ENCODE data around the gene LILRB3. TPM values are rescaled to one million over a fixed set of nuclear protein-coding genes. Genes with fewer than 3 reads are reported as not detected.
"Not testable (repeated sequence)": the region's sequence is repeated elsewhere in the genome, so short reads cannot be mapped to it uniquely, and the experiment has no call there.

The LILRB3 gene
- polyA plus RNA-seq, 1 experiment = not detected

DNA sequence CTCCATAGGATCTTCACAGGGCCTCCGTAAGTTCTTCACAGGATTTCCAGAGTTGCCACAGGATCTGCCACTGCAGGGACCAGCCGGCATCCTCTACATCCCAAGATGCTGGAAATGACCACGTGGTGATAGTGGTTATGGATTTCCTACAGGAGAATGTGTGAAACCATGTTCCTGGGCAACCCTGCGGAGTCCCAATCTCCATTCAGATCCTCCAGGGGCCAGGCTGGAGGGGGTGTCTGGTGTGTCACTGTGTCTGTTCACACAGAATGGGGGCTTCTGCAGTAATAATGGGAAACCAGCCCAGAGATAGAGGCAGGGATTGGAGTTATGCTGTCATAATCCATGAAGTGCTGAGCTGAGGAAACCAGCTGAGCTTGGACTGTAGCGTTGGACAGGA lies 11.1 kb upstream of the LILRB3 start:
- Histone ChIP-seq H3K4me3 (ENCODE audit: low read depth, low read length) (no peak overlapping the region), H3K27me3 (ENCODE audit: control insufficient read depth, insufficient read depth, low read length) (no peaks in the 10 kb centered on the region; the same call in none of the 2 replicates), H3K36me3 (ENCODE audit: control insufficient read depth, insufficient read depth, low read length) (no peaks in the 10 kb centered on the region)
- ChIA-PET POLR2A (no interaction called here), CTCF (interaction anchor here (0.6 to 1.0 kb wide), 2 partner anchors 43 to 244 kb away, joined by 3 read pairs; partner anchors contain the start of gene TSEN34)
- DNase-seq (ENCODE audit: low read depth) = no peak
- TF ChIP-seq, protein P1, sequence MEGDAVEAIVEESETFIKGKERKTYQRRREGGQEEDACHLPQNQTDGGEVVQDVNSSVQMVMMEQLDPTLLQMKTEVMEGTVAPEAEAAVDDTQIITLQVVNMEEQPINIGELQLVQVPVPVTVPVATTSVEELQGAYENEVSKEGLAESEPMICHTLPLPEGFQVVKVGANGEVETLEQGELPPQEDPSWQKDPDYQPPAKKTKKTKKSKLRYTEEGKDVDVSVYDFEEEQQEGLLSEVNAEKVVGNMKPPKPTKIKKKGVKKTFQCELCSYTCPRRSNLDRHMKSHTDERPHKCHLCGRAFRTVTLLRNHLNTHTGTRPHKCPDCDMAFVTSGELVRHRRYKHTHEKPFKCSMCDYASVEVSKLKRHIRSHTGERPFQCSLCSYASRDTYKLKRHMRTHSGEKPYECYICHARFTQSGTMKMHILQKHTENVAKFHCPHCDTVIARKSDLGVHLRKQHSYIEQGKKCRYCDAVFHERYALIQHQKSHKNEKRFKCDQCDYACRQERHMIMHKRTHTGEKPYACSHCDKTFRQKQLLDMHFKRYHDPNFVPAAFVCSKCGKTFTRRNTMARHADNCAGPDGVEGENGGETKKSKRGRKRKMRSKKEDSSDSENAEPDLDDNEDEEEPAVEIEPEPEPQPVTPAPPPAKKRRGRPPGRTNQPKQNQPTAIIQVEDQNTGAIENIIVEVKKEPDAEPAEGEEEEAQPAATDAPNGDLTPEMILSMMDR (IDR thresholded peaks at IDR 0.05; ENCODE audit: insufficient read depth, low read depth, low read length) = no peak

DNA sequence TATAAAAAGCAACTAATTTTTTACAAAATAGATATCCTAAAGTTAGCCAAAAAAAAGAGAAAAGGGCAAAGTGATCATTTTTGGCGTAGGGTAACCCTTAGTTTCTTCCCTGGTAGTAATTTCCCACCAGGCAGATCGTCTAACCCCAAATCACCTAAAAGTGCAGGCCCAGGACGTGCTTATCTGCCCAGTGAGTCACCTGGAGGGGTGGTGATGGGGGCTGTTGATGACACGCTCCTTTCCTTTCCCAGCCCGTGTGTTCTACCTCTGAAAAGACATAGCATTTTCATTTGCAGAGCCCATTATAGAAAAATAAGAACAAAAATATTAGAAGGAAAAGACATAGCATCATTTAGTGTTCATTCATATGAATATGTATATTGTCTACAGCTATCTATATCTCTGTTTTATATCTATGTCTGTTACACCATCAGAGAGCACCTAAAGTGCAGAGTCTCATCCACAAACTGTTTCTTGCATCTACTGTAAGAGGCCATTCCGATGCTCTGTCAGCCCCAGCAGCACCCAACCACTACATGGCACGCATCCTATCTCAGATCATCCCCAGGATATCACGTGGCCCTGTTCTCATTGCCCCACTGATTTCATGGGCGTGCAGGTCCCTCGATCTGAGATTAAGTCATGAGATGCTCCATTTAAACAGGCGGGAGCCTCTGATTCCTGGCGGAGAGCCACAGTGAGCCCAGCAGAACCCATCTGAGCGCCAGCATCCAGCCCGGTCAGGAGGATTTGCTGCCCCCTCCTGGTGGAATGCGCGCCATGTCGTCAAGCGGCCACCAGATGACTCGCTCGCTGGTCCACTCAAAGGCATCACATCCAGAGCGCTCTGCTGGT lies 8.5 kb upstream of the LILRB3 start:
- peak; percentile 4 for DNase-seq (ENCODE audit: low read depth)
- CTCF ChIA-PET = interaction anchor here (0.7 to 1.9 kb wide), 5 partner anchors 10 to 72 kb away, joined by 3 to 12 read pairs (median 7); no protein-coding TSS in a partner anchor
- no peak overlapping the region for H3K4me3 ChIP-seq (ENCODE audit: low read depth, low read length)

DNA sequence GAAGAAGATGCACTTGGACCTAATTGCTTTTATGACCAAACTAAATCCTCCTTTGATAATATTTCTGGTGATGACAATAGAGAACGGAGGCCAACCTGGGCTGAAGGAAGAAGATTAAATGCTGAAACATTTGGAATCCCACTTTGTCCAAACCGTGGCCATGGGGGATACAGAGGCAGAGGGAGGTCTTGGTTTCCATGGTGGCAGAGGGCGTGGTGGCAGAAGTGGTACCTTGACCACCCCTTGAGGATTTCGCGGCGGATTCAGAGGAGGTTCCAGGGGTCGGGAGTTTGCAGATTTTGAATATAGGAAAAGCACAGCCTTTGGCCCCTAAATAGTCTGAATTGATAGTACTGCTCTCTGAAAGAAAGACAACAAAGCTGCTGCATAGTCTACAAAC lies 7.2 kb upstream of the LILRB3 start:
- Histone ChIP-seq H3K27me3 (ENCODE audit: control insufficient read depth, insufficient read depth, low read length) (no peaks in the 10 kb centered on the region; the same call in none of the 2 replicates), H3K4me3 (ENCODE audit: low read depth, low read length) (no peak overlapping the region), H3K36me3 (ENCODE audit: control insufficient read depth, insufficient read depth, low read length) (no peaks in the 10 kb centered on the region)
- ChIA-PET POLR2A (no interaction called here), CTCF (no interaction called here)
- TF ChIP-seq, protein P1 (IDR thresholded peaks at IDR 0.05; ENCODE audit: insufficient read depth, low read depth, low read length) = no peak
- no peak for DNase-seq (ENCODE audit: low read depth)

More for the DNA sequence above, 8.5 kb upstream of the LILRB3 start:
- POLR2A ChIA-PET = no interaction called here
- Histone ChIP-seq H3K36me3 (ENCODE audit: control insufficient read depth, insufficient read depth, low read length) (no peaks in the 10 kb centered on the region), H3K27me3 (ENCODE audit: control insufficient read depth, insufficient read depth, low read length) (no peaks in the 10 kb centered on the region; the same call in none of the 2 replicates)
- TF ChIP-seq, protein P1 (IDR thresholded peaks at IDR 0.05; ENCODE audit: insufficient read depth, low read depth, low read length) = peak; percentile 95

DNA sequence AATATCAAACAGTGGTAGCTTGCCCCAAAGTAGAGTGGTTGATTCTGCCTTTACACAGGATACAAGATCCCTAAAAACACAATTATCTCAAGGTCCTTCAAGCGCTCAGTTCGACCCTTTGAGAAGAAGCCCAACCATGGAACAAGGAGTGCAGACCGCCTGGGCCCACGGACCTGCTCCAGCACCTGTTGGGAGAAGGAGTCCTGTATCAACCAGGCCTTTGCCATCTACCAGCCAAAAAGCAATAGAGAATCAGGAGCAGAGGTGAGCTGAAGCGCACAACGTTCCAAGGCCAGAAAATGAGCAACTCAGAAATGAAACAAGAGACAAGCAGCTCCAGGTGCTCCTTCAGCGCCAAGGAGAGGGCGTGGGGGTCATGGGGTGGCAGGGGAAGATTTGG lies 6.3 kb upstream of the LILRB3 start:
- POLR2A ChIA-PET = no interaction called here
- CTCF ChIA-PET = interaction anchor here (0.6 to 1.3 kb wide), 2 partner anchors 18 to 61 kb away, joined by 3 read pairs; no protein-coding TSS in a partner anchor

DNA sequence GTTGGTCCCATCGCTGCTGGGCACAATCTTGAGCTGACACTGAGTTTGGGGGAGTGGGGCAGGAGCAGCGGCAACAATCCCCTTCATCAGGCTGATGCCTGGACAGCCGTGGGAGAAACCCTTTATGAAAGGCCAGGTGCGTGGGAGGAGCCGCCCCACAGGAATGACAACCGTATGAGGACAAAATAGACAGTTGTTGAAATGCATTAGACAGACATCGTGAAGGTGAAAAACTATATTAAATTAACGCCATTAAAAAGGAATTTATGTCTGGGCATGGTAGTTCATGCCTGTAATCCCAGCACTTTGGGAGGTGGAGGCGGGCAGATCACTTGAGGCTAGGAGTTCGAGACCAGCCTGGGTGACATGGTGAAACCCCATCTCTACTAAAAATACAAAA lies 1.8 kb upstream of the LILRB3 start:
- CTCF ChIA-PET; DNase-seq (ENCODE audit: low read depth); POLR2A ChIA-PET; H3K36me3 ChIP-seq (ENCODE audit: control insufficient read depth, insufficient read depth, low read length); H3K4me3 ChIP-seq (ENCODE audit: low read depth, low read length); H3K27me3 ChIP-seq (ENCODE audit: control insufficient read depth, insufficient read depth, low read length): not testable (repeated sequence)

More for the DNA sequence above, 6.3 kb upstream of the LILRB3 start:
- TF ChIP-seq, protein P1 (IDR thresholded peaks at IDR 0.05; ENCODE audit: insufficient read depth, low read depth, low read length) = no peak
- H3K36me3 ChIP-seq (ENCODE audit: control insufficient read depth, insufficient read depth, low read length) = no peaks in the 10 kb centered on the region
- DNase-seq (ENCODE audit: low read depth) = no peak
- H3K4me3 ChIP-seq (ENCODE audit: low read depth, low read length) = no peak overlapping the region
- no peaks in the 10 kb centered on the region; the same call in 1 of the 2 replicates for H3K27me3 ChIP-seq (ENCODE audit: control insufficient read depth, insufficient read depth, low read length)

DNA sequence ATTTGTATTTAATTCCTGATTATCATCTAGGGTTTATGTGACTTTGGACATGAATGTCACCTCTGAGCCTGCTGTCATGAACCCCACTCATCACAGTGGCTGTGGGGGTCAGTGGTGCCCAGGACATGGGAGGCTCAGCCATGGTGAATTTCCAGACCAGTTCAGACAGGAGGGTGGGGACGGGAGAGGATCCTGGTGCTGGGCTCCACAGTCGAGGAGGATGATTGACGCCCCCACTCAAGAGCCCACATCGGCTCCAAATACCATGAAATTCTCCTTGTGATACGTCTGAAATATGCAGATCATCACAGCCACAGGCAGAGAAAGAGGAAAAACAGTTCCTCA lies 1.1 kb upstream of the LILRB3 start:
- POLR2A ChIA-PET = not testable (repeated sequence)
- CTCF ChIA-PET = interaction anchor here (1.1 kb wide), 1 partner anchor 55 kb away, joined by 3 read pairs; no protein-coding TSS in a partner anchor

DNA sequence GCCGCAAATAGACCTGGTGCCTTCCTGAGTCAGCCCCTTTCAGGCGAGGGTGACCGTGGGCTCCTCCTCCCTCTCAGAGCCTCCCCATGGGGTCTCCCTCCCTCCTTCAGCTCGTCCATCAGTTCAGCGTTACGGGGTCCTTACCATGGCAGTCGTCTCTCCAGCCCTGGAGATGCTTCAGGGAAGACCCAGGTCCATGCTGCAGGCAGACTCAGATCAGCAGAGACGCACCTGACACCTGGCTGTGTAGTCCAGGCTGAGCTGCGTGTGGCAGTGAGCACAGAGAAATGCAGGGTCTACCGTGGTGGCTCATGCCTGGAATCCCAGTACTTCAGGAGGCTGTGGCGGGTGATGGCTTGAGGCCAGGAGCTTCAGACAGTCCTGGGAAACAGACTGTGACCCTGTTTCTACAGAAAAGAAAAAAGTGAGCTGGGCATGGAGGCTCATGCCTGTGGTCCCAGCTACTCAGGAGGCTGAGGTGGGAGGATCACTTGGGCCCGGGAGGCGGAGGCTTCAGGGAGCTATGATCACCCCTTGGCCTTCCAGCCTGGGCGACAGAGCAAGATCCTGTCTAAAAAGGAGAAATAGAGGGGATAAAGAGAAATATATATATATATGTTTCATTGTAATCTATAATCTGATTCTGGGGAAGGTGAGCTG lies 600 bp upstream of the LILRB3 start:
- DNase-seq (ENCODE audit: low read depth); H3K36me3 ChIP-seq (ENCODE audit: control insufficient read depth, insufficient read depth, low read length); H3K27me3 ChIP-seq (ENCODE audit: control insufficient read depth, insufficient read depth, low read length); H3K4me3 ChIP-seq (ENCODE audit: low read depth, low read length); POLR2A ChIA-PET: not testable (repeated sequence)
- CTCF ChIA-PET = interaction anchor here (1.1 kb wide), 1 partner anchor 54 kb away, joined by 3 read pairs; no protein-coding TSS in a partner anchor

More for the DNA sequence above, 1.1 kb upstream of the LILRB3 start:
- H3K27me3 ChIP-seq (ENCODE audit: control insufficient read depth, insufficient read depth, low read length); H3K4me3 ChIP-seq (ENCODE audit: low read depth, low read length); DNase-seq (ENCODE audit: low read depth); H3K36me3 ChIP-seq (ENCODE audit: control insufficient read depth, insufficient read depth, low read length): not testable (repeated sequence)

DNA sequence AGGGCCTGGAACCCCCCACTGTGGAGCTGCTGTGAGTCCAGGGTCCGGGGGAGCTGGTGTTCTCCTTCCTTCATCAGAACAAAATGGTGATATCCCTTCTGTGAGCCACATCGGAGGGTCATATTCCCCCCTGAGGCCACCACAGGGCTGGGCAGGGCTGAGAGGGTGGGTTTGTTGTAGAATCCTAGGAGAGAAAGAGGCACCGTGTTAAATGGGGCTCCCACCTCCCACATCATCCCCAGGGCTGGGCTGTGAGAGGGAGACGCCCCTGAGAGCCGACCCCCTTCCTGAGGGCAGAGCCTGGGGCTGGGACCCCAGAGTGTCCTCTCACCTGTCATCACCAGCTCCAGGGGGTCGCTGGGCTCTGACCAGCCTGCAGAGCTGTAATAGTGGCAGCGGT lies 860 bp downstream of the LILRB3 start:
- H3K27me3 ChIP-seq (ENCODE audit: control insufficient read depth, insufficient read depth, low read length); H3K36me3 ChIP-seq (ENCODE audit: control insufficient read depth, insufficient read depth, low read length); DNase-seq (ENCODE audit: low read depth); POLR2A ChIA-PET; H3K4me3 ChIP-seq (ENCODE audit: low read depth, low read length): not testable (repeated sequence)
- CTCF ChIA-PET = interaction anchor here (1.0 to 1.2 kb wide), 2 partner anchors 10 to 53 kb away, joined by 3 to 4 read pairs; no protein-coding TSS in a partner anchor
